ENCODE measurements around the gene SLC22A16. TPM values are rescaled to one million over a fixed set of nuclear protein-coding genes. Genes with fewer than 3 reads are reported as not detected.

Gene SLC22A16
- total and polyA plus RNA-seq, 10 of the 15 experiments (the other 5 are each of a cell fraction or from before 2014, with no cell fraction given) = not detected

DNA sequence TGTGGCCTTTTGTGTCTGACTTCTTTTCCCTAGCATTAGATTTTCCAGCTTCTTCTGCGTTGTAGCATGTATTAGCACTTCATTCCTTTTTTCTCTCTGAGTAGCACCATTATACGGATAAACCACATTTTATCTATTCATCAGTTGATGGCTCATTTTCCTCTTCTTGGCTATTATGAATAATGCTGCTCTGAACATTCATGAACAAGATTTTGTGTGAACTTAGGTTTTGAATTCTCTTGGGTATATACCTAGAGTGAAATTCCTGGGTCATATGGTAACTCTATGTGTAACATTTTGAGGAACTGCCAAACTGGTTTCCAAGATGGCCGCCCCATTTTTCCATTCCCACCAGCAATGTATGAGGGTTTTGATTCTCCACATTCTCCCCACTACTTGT is 28.7 kb downstream of the SLC22A16 start:
- ATAC-seq (no peak), DNase-seq (ENCODE audit: low read depth, low spot score) (no peak), FAIRE-seq (no peak)
- Histone ChIP-seq H2AFZ (ENCODE audit: control insufficient read depth, low read depth, low read length) (no peak overlapping the region), H3K9me3 (replicated peaks; ENCODE audit: control insufficient read depth, insufficient read depth, low read length) (no peaks in the 10 kb centered on the region), H3K36me3 (ENCODE audit: control insufficient read depth in 2 of 2, insufficient read depth in 2 of 2, low read length in 1 of 2) (no peaks in the 10 kb centered on the region), H3K4me3 (no peak overlapping the region), H3K27ac (ENCODE audit: control insufficient read depth, insufficient read depth) (no peak overlapping the region), H3K4me2 (ENCODE audit: control insufficient read depth, insufficient read depth) (no peak overlapping the region), H3K79me2 (ENCODE audit: control insufficient read depth, insufficient read depth, low read length) (no peaks in the 10 kb centered on the region), H3K27me3 (replicated peaks in 1 of 2; ENCODE audit: control insufficient read depth in 2 of 2, insufficient read depth in 2 of 2, low read length in 1 of 2) (no peaks in the 10 kb centered on the region; a peak in 1 of 4 replicates), H4K20me1 (ENCODE audit: control insufficient read depth, insufficient read depth) (no peaks in the 10 kb centered on the region), H3K9ac (ENCODE audit: control insufficient read depth, insufficient read depth, low read length) (no peak overlapping the region), H3K4me1 (ENCODE audit: control insufficient read depth, insufficient read depth, low read length) (no peaks in the 10 kb centered on the region)
- ChIA-PET CTCF (no interaction called here), RAD21 (ENCODE audit: unreplicated experiment) (no interaction called here), SMC1A (ENCODE audit: uncharacterized antibody, unreplicated experiment) (no interaction called here), POLR2A (no interaction called here)
- in situ Hi-C loops (cut with MboI) (no loop called here), intact Hi-C loops (cut with micrococcal nuclease; ENCODE audit: unreplicated experiment) (no loop called here)
- TF ChIP-seq SREBF1 (IDR thresholded peaks at IDR 0.05; ENCODE audit: low read length) (no peak), FOXK2 (IDR thresholded peaks at IDR 0.05) (no peak), CHD1 (IDR thresholded peaks at IDR 0.05; ENCODE audit: low read depth, low read length) (no peak), FOXM1 (IDR thresholded peaks at IDR 0.05; ENCODE audit: low read depth, low read length) (no peak), EP300 (IDR thresholded peaks at IDR 0.05; ENCODE audit: borderline replicate concordance in 1 of 2, control insufficient read depth in 1 of 2, low read depth in 2 of 2, low read length in 2 of 2) (no peak), CEBPB (IDR thresholded peaks at IDR 0.05; ENCODE audit: borderline replicate concordance in 1 of 2, low read depth in 2 of 2, low read length in 2 of 2) (no peak), ZNF592 (IDR thresholded peaks at IDR 0.05) (no peak)
- TF ChIP-seq, protein P1, sequence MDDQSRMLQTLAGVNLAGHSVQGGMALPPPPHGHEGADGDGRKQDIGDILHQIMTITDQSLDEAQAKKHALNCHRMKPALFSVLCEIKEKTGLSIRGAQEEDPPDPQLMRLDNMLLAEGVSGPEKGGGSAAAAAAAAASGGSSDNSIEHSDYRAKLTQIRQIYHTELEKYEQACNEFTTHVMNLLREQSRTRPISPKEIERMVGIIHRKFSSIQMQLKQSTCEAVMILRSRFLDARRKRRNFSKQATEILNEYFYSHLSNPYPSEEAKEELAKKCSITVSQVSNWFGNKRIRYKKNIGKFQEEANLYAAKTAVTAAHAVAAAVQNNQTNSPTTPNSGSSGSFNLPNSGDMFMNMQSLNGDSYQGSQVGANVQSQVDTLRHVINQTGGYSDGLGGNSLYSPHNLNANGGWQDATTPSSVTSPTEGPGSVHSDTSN (IDR thresholded peaks at IDR 0.05; ENCODE audit: insufficient replicate concordance, low read depth, low read length) = no peak
- TF ChIP-seq, protein P2, sequence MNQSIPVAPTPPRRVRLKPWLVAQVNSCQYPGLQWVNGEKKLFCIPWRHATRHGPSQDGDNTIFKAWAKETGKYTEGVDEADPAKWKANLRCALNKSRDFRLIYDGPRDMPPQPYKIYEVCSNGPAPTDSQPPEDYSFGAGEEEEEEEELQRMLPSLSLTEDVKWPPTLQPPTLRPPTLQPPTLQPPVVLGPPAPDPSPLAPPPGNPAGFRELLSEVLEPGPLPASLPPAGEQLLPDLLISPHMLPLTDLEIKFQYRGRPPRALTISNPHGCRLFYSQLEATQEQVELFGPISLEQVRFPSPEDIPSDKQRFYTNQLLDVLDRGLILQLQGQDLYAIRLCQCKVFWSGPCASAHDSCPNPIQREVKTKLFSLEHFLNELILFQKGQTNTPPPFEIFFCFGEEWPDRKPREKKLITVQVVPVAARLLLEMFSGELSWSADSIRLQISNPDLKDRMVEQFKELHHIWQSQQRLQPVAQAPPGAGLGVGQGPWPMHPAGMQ (IDR thresholded peaks at IDR 0.05; ENCODE audit: borderline replicate concordance) = no peak
- 48% methylated on average over 3 of the region's 3 CpGs for WGBS (ENCODE audit: insufficient coverage, insufficient replicate concordance, low lambda C conversion rate, missing lambda C conversion rate)
- no TSS peak for BruUV-seq (replicated peaks)

Measured in GM12878 (cell line).